GM19395 (cell line): ENCODE results near the gene CCDC85B.

Experiments used
- ATAC-seq: cut with Tn5 transposase; IDR thresholded peaks from one replicate; pipeline ENCODE4 v1.9.1; 2021; ENCODE audit warnings: mild to moderate bottlenecking, moderate library complexity; ENCODE audit not compliant: unreplicated experiment

Gene CCDC85B

GRCh38 chr11:65857500-65857852, 33.0 kb upstream of the CCDC85B start:
- ATAC-seq, result peak; percentile 1

DNA sequence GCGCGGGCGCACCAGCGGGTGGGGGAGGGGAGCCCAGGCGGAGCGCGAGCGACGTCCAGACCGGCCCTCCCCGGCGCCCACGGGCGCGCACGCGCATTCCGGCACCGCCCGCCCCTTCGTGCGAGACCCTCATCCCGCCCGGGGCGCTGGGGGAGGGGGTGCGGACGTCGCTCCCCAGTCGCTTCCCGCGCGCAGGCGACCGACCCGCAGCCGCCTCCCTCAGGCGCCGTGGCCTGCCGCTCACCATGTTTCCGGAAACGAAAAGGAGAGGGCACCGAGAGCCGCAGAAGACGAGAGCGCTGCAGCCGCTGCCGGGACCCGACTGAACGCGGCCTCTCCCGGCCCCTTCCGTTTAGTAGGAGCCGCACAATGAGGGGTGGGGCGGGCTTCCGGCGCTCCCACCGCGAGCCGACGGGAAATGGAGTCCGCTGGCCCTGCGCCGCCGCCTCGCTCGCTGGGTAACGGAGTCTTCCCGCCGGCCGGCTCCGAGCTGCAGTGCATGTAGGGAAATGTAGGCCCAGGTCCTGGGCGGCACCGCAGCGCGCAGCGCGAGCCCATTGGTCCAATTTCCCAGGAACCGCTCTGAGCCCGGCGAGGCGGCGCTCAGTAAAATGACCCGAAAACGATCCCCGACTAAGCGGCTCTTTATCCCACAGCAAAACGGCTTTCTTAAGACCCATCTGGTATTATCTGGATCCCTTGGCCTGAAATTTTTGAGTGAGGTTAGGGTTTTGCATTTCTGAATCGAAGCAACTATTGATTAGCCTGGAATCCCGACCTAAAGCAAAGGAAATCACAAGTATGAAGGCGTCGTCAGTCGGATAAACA, 32.4 kb upstream of the CCDC85B start, which contains the start of gene CFL1:
TSS of gene CFL1 (minus strand) at position 328 of the 828 bp plus-strand sequence. CDS start at position 247, 81 bp downstream.
- ATAC-seq, result peak; percentile 42

GRCh38 chr11:65858681-65859087, 31.8 kb upstream of the CCDC85B start:
- no peak for ATAC-seq

DNA sequence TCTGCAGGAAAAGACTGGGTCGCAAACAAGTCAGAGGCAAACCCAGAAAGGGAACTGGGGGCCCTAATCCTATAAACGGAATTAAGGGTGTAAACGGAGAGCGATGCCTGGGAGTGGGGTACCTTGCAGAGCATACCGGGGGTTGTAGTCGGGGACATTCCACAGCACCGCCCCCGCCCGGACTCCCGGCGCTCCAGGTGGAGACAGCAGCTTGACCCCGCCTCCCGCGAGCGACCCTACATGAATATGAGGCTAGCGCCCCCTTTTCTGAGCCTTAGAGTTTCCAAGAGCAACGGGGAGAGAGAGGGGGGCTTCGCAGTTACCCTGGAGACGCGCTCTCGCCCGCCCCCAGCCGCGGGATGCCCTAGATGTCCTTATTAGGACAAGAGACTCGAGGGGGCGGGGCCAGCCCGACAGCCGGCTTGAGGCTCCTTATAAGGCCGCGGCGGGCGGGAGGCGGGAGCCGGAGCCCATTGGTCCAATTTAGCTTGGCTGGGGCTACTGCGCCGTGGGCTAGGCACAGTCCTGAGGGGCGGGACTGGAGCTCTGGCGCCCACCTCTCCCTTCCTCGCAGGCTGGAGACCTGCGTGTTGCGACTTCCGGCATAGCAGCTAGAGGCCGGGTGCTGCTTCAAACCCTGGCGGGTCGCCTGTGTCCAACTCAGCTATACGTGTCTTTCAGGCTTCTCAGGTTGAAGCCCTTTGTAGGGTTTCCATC, 31.2 kb upstream of the CCDC85B start:
- ATAC-seq, result peak; percentile 56

GRCh38 chr11:65859812-65860277, 30.6 kb upstream of the CCDC85B start:
- no peak for ATAC-seq

DNA sequence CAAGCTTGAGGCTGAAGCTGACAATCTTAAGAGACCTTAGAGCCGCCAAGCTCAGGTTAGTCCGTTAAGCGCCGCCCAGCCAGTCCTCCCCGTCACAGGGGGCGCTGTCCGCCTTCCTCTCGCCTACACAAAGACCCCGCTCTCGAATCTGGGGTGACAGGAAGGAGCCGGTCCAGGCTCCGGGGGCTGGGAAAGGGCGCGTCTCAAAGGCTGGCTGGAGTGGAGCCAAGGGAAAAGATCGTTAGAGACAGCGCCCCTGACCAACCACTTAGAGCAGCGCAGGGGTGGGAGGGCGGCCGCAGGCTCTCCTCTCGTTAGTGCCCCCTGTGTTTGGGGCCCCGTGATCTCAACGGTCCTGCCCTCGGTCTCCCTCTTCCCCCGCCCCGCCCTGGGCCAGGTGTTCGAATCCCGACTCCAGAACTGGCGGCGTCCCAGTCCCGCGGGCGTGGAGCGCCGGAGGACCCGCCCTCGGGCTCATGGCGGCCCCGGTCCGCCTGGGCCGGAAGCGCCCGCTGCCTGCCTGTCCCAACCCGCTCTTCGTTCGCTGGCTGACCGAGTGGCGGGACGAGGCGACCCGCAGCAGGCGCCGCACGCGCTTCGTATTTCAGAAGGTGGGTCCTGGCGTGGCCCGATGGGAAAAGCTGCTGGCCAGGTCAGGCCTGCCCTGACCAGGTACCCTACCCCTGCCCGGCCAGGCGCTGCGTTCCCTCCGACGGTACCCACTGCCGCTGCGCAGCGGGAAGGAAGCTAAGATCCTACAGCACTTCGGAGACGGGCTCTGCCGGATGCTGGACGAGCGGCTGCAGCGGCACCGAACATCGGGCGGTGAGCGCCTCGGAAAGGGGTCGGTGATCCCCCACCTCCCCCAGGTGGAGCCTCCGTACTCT, 30.0 kb upstream of the CCDC85B start, which contains the start of gene MUS81:
TSS of gene MUS81 (plus strand) at position 156 of the 887 bp plus-strand sequence. CDS start at position 477, 321 bp downstream.
- ATAC-seq, result peak; percentile 34

GRCh38 chr11:65861165-65861505, 29.3 kb upstream of the CCDC85B start:
- ATAC-seq, result no peak

GRCh38 chr11:65861533-65862183, 28.8 kb upstream of the CCDC85B start:
- no peak for ATAC-seq

- ATAC-seq, result no peak
These were observed 28.2 kb upstream of the CCDC85B start for GRCh38 chr11:65862191-65862735.

GRCh38 chr11:65862941-65863888, 27.3 kb upstream of the CCDC85B start:
- no peak for ATAC-seq

- ATAC-seq, result no peak
These were observed 26.4 kb upstream of the CCDC85B start for GRCh38 chr11:65863889-65864705.

DNA sequence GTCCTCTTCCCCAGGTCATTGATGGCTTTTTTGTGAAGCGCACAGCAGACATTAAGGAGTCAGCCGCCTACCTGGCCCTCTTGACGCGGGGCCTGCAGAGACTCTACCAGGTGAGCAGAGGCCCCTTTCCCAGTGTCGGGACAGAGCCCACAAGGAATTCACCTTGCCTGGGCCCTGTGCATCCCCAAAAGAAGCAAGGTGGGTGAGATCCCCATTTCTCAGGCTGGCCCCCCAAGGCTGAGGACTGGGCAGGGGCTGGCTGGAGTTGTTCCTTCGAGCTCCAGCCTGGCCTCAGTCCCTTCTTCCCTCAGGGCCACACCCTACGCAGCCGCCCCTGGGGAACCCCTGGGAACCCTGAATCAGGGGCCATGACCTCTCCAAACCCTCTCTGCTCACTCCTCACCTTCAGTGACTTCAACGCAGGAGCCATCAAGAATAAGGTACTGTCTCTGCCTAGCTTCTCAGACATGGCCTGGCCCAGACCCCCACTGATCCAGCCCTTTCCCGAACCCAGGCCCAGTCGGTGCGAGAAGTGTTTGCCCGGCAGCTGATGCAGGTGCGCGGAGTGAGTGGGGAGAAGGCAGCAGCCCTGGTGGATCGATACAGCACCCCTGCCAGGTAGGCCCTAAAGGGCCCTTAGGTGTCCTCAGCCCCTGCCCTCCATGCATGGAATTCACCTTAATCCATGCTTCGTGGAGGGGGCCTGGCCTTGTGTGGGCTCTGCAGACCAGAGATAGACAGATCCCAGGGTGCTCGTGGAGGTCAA, 25.6 kb upstream of the CCDC85B start:
- ATAC-seq, result no peak

DNA sequence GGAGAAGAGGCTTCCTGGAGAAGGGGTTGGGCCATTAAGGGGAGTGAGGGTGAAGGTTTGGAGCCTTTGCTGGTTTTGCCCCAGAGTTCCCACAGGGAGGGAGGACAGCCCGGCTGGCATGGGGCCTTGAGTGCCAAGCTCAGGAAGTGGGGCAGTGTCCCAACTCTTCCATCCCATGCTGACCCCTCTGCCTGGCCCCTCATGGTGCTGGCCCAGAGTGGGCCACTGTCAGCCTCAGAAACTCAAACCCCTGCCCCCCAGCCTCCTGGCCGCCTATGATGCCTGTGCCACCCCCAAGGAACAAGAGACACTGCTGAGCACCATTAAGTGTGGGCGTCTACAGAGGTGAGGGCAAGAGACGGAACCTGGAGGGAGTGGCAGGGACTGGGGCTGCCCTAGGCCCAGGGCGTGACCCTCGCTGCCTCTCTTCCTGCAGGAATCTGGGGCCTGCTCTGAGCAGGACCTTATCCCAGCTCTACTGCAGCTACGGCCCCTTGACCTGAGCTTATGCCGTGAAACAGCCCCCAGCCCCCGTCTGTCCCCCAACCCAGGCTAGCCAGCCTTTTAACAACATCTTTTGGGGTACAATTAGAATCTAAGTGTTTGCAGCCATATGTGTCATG, 24.8 kb upstream of the CCDC85B start:
- no peak for ATAC-seq

DNA sequence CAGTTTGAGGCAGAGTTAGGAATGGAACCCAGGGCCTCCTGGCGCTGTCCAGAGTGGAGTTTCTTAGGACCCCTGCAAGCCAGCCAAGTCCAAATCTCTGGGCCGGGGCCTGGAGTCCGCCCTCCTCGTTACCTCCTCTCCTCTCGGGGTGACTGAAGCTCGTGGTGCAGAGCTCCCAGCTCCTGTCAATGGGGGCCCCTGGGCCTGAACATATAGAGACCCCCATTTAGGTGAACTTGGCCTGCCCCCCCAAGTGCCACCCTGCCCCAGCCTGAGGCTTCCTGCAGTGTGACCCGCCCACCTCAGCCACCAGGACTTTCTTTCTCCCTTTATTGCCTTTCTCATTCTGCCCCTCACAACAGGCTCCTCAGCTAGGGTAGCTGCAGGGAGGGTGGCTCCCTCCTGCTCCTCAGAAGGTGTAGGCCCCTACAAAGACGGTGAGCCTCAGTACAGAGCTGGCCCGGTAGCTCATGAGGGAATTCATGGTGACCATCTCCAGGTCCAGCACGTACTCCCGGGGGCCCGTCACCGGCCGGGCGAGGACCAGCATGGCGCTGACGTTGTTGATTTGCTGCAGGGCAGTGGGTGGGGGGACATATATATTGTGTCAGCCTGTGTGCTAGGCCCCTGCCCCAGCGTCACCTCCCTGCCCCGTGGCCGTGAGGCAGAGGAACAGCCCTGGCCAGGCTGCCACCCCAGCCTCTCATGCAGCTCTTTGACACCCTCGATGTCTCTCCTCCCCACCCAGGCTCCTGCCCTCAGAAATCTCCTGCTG, 23.8 kb upstream of the CCDC85B start:
- ATAC-seq, result no peak

DNA sequence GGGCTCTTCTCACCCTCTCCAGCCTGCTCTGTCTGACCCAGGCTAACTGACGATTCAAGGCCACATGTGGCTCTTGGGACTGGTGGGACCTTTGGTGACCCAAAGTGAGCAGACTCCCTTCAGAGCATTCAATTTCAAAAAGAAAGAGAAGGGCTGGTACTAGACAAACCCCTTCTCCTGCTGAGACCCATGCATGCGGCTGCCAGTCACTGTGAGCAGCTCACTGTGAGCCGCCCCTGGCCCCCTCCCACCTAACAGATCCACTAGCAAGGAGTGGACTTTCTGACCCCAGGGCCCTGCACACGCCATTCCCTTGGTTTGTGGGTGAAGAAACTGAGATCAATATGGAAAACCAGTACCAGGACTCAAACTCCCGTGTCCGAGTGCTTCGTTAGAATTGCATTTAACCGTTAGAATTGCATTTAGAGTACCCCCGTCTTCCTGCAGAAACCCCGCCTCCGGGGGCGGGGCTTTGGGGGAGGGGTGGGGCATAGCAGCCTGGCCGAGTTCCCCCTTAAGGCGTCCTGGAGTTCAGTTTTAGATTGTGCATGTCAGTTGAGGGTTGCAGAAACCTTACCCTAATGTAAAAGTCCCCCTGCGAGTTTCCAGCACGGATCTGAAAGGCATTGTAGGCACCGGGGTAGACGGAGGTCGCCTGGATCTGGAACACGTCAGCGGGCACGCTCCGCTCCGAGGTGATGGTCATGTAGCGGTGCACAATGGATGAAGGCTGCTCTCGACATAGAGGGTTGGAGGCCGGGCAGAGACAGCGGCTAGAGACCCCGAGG, 23.0 kb upstream of the CCDC85B start:
- no peak for ATAC-seq
